IMR-90 (cell line): ENCODE data around the gene MEGF11. TPM values are rescaled to one million over a fixed set of nuclear protein-coding genes. Genes with fewer than 3 reads are reported as not detected.
A peak's percentile ranks its signal among the peaks of the same experiment; 100 is the strongest.

Source experiments
- ATAC-seq: fragments of 200-7000 bp; cut with Tn5 transposase; 2 replicates; pipeline ENCODE4 v1.9.1; 2020; ENCODE audit warnings: low read depth, mild to moderate bottlenecking, moderate library complexity
- BruUV-seq: library from RNA; stranded (reverse); fragments of 400-500 nt; replicated peaks from 2 replicates; lab custom pipeline; 2021; lab: Mats Ljungman, UMichigan
- CTCF ChIA-PET: fragments of 300-600 bp; formaldehyde crosslinking; extraction: SDS; loops from one replicate; lab custom pipeline; 2021; ENCODE audit warnings: antibody characterized with exemption; lab: Yijun Ruan, JAX
- POLR2A ChIA-PET: fragments of 300-600 bp; sonication (Branson Sonifier 250); formaldehyde crosslinking; loops from one replicate; lab custom pipeline; 2022; ENCODE audit warnings: antibody characterized with exemption; ENCODE audit not compliant: unreplicated experiment; lab: Charles Lee
- DNase-seq: peaks from one replicate; pipeline ENCODE4 v3.0.0; 2013
- H2AFZ ChIP-seq: replicated peaks from 2 replicates; pipeline ENCODE3; 2013; ENCODE audit warnings: low read length, mild to moderate bottlenecking; ENCODE audit not compliant: poor library complexity
- H2AK5ac ChIP-seq: 2 replicates; pipeline ENCODE4 v1.6.1; 2013; ENCODE audit warnings: low read depth, low read length, inconsistent platforms
- H2AK9ac ChIP-seq: replicated peaks from 2 replicates; pipeline ENCODE3; 2013; ENCODE audit warnings: mild to moderate bottlenecking, low read depth, low read length, moderate library complexity; ENCODE audit not compliant: poor library complexity
- H2BK120ac ChIP-seq: 2 replicates; pipeline ENCODE4 v1.6.1; 2013; ENCODE audit warnings: low read depth, low read length, inconsistent platforms
- H2BK15ac ChIP-seq: 3 replicates; pipeline ENCODE4 v1.6.1; 2013; ENCODE audit warnings: low read depth, low read length, inconsistent platforms
- H2BK20ac ChIP-seq: 2 replicates; pipeline ENCODE4 v1.6.1; 2013; ENCODE audit warnings: low read depth, mild to moderate bottlenecking, inconsistent platforms, low read length, moderate library complexity
- H2BK5ac ChIP-seq: 2 replicates; pipeline ENCODE4 v1.6.1; 2013; ENCODE audit warnings: mild to moderate bottlenecking, low read depth, low read length, inconsistent platforms; ENCODE audit not compliant: poor library complexity, severe bottlenecking
- H3K14ac ChIP-seq: replicated peaks from 2 replicates; pipeline ENCODE4 v1.6.1; 2013; ENCODE audit warnings: low read depth, low read length, inconsistent platforms
- H3K18ac ChIP-seq: 2 replicates; pipeline ENCODE4 v1.6.1; 2013; ENCODE audit warnings: low read depth, low read length, control low read depth
- H3K23ac ChIP-seq: 2 replicates; pipeline ENCODE4 v1.6.1; 2013; ENCODE audit warnings: low read depth, low read length, inconsistent platforms
- H3K27ac ChIP-seq: 2 replicates; pipeline ENCODE4 v1.5.1; 2013; ENCODE audit warnings: mild to moderate bottlenecking, control low read depth, low read length; ENCODE audit not compliant: insufficient read depth
- H3K27me3 ChIP-seq: 2 replicates; pipeline ENCODE4 v1.6.1; 2013; ENCODE audit warnings: low read length; ENCODE audit not compliant: control insufficient read depth, insufficient read depth
- H3K36me3 ChIP-seq: 2 replicates; pipeline ENCODE4 v1.6.1; 2013; ENCODE audit warnings: low read length, mixed read lengths; ENCODE audit not compliant: control insufficient read depth, insufficient read depth
- H3K4ac ChIP-seq: 2 replicates; pipeline ENCODE4 v1.6.1; 2013; ENCODE audit warnings: low read depth, low read length, inconsistent platforms
- H3K4me1 ChIP-seq: 2 replicates; pipeline ENCODE4 v1.6.1; 2013; ENCODE audit warnings: low read length, mixed read lengths; ENCODE audit not compliant: control insufficient read depth, insufficient read depth
- H3K4me2 ChIP-seq: 2 replicates; pipeline ENCODE4 v1.6.1; 2013; ENCODE audit warnings: low read depth, mild to moderate bottlenecking, control low read depth, low read length, moderate library complexity
- H3K4me3 ChIP-seq: 2 replicates; pipeline ENCODE4 v1.5.1; 2013; ENCODE audit warnings: low read depth, mild to moderate bottlenecking, control low read depth, low read length, moderate library complexity; ENCODE audit not compliant: insufficient read depth
- H3K56ac ChIP-seq: 2 replicates; pipeline ENCODE4 v1.6.1; 2013; ENCODE audit warnings: low read length, inconsistent platforms; ENCODE audit not compliant: insufficient read depth; ENCODE audit errors: extremely low read depth
- H3K79me1 ChIP-seq, 2 experiments: 2 replicates each; pipeline ENCODE4 v1.6.1; 2013; ENCODE audit warnings: low read length in 2 of 2, inconsistent platforms in 1 of 2, low read depth in 1 of 2
- H3K9ac ChIP-seq: 2 replicates; pipeline ENCODE4 v1.6.1; 2013; ENCODE audit warnings: low read depth, low read length, control low read depth
- H3K9me1 ChIP-seq: 2 replicates; pipeline ENCODE4 v1.6.1; 2013; ENCODE audit warnings: low read length, inconsistent platforms; ENCODE audit not compliant: insufficient read depth
- H3K9me3 ChIP-seq: 2 replicates; pipeline ENCODE4 v1.6.1; 2013; ENCODE audit warnings: low read length; ENCODE audit not compliant: control insufficient read depth, insufficient read depth
- H4K20me1 ChIP-seq: 2 replicates; pipeline ENCODE4 v1.6.1; 2013; ENCODE audit warnings: low read length, inconsistent platforms; ENCODE audit not compliant: insufficient read depth
- H4K5ac ChIP-seq: 2 replicates; pipeline ENCODE4 v1.6.1; 2013; ENCODE audit warnings: mild to moderate bottlenecking, low read depth, low read length, control low read depth
- H4K8ac ChIP-seq, 2 experiments: 2 replicates each; pipeline ENCODE4 v1.6.1; 2013; ENCODE audit warnings: low read depth in 2 of 2, low read length in 2 of 2, control low read depth in 1 of 2, inconsistent platforms in 1 of 2
- H4K91ac ChIP-seq: 2 replicates; pipeline ENCODE4 v1.6.1; 2013; ENCODE audit warnings: low read depth, low read length, inconsistent platforms; ENCODE audit not compliant: insufficient read depth
- RAD21 ChIP-seq: IDR thresholded peaks from 2 replicates; pipeline ENCODE4 v1.6.1; 2012; ENCODE audit warnings: low read length, improper control_type of control experiment
- USF2 ChIP-seq: fragments of 150-350 bp; IDR thresholded peaks from 2 replicates; pipeline ENCODE4 v1.6.1; 2017; ENCODE audit warnings: mild to moderate bottlenecking, antibody characterized with exemption, low read length, low read depth
- WGBS, 2 experiments: methylation state at CpG; one replicate each; pipeline versions ENCODE4 v1.1.5 to v1.1.7; 2013; ENCODE audit warnings: missing lambda C conversion rate in 2 of 2; ENCODE audit not compliant: insufficient read length in 1 of 2; ENCODE audit errors: extremely low coverage in 2 of 2; 5-methylcytosine and 5-hydroxymethylcytosine counted together
- dilution Hi-C: fragments of 300-500 bp; cut with HindIII; formaldehyde crosslinking; loops from one replicate; pipeline ENCODE4 v1.14.3; 2018; ENCODE audit warnings: low sequenced_read_pairs; ENCODE audit not compliant: unreplicated experiment
- in situ Hi-C: fragments of 300-500 bp; cut with MboI; formaldehyde crosslinking; loops from 3 replicates; pipeline ENCODE4 v1.14.3; 2019; ENCODE audit warnings: low sequenced_read_pairs, inconsistent platforms, mixed read lengths
- intact Hi-C: fragments of 100-400 bp; cut with micrococcal nuclease; formaldehyde crosslinking; loops from 2 replicates; pipeline ENCODE4 v1.10.0; 2022
- polyA plus RNA-seq, 3 experiments: library from polyadenylated mRNA; depleted of rRNA; stranded (reverse); fragments of >200 nt; gene quantifications; 2 replicates each; pipeline ENCODE4 v1.2.3, GENCODE V29; 2012; ENCODE audit warnings: low replicate concordance in 1 of 3
- total RNA-seq: library from RNA; depleted of rRNA; stranded (reverse); fragments of >200 nt; gene quantifications from 2 replicates; pipeline ENCODE4 v1.2.3, GENCODE V29; 2012

Gene MEGF11
- total and polyA plus RNA-seq, 2 of the 4 experiments (the other 2 are of a cell fraction) = not detected

GRCh38 chr15:65954289-65954741, 299.2 kb downstream of the MEGF11 start:
- POLR2A ChIA-PET = no interaction called here
- Histone ChIP-seq H3K79me1 (no peaks in the 10 kb centered on the region), H3K9me3 (no peaks in the 10 kb centered on the region), H3K4me1 (no peaks in the 10 kb centered on the region), H2BK20ac (no peak overlapping the region), H2AK9ac (no peak overlapping the region), H4K91ac (no peak overlapping the region), H2AFZ (no peak overlapping the region), H3K4ac (no peak overlapping the region), H3K9ac (no peak overlapping the region), H4K5ac (no peak overlapping the region), H2BK120ac (no peak overlapping the region), H3K14ac (no peak overlapping the region), H3K23ac (no peak overlapping the region), H2BK5ac (no peak overlapping the region), H3K18ac (no peak overlapping the region), H3K56ac (no peak overlapping the region), H3K4me3 (no peak overlapping the region), H4K8ac (no peak overlapping the region), H3K27ac (no peak overlapping the region), H2AK5ac (no peak overlapping the region), H3K9me1 (no peaks in the 10 kb centered on the region), H3K4me2 (no peak overlapping the region), H3K36me3 (no peaks in the 10 kb centered on the region), H3K27me3 (peaks cover 21% of the 10 kb centered on the region), H4K20me1 (0 out of 2 replicates have a peak, but pooled peaks cover 4% of the 10 kb centered on the region), H2BK15ac (no peak overlapping the region)
- DNase-seq = peak; percentile 18
- in situ Hi-C loops (no loop called here), intact Hi-C loops (no loop called here), dilution Hi-C loops (no loop called here)
- TF ChIP-seq USF2 = no peak
- TF ChIP-seq RAD21 = no peak
- 0% methylated on average over 1 of the region's 4 CpGs; no CpG with 5 or more reads in 1 of the 2 experiments for WGBS, 2 experiments
- no TSS peak for BruUV-seq
- CTCF ChIA-PET = no interaction called here
- ATAC-seq = no peak
